GM13976 (cell line): ENCODE results near the gene RBP4.

Experiments used
- DNase-seq: peaks from one replicate; pipeline ENCODE4 v3.0.0; 2012; ENCODE audit warnings: low spot score
- CTCF ChIP-seq: IDR thresholded peaks from 2 replicates; pipeline ENCODE4 v1.5.1; 2012; ENCODE audit warnings: borderline replicate concordance, mild to moderate bottlenecking; ENCODE audit not compliant: insufficient read depth; ENCODE audit errors: extremely low read depth, missing control alignments, control extremely low read depth
- in situ Hi-C: fragments of 300-500 bp; cut with MboI; formaldehyde crosslinking; loops from one replicate; pipeline ENCODE4 v1.12.0; 2022; ENCODE audit warnings: low sequenced_read_pairs, mixed read lengths, inconsistent platforms; ENCODE audit not compliant: unreplicated experiment

The RBP4 gene

GRCh38 chr10:93603023-93603422, 2.0 kb upstream of the RBP4 start:
- in situ Hi-C loops: no loop called here
- TF ChIP-seq CTCF: no peak
- DNase-seq: no peak

DNA sequence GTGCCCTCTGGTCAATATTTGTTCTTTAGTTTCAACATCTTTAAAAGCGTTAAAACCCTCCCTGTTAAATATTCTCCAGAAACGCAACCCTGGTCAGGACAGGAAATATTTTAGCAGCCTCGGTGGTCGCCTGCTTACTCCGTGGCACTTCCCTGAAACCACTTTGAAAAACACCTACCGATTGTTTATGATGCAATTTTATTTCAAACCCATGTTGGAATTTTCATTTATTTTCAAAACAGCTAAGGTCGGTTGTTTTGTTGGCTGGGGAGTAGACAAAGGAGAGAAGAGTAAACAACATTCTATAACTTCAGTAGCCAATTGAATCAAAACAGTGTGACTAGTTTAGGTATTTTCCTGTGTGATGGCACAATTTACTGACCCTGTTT, 733 bp upstream of the RBP4 start:
- in situ Hi-C loops: no loop called here
- TF ChIP-seq CTCF: no peak
- no peak for DNase-seq

DNA sequence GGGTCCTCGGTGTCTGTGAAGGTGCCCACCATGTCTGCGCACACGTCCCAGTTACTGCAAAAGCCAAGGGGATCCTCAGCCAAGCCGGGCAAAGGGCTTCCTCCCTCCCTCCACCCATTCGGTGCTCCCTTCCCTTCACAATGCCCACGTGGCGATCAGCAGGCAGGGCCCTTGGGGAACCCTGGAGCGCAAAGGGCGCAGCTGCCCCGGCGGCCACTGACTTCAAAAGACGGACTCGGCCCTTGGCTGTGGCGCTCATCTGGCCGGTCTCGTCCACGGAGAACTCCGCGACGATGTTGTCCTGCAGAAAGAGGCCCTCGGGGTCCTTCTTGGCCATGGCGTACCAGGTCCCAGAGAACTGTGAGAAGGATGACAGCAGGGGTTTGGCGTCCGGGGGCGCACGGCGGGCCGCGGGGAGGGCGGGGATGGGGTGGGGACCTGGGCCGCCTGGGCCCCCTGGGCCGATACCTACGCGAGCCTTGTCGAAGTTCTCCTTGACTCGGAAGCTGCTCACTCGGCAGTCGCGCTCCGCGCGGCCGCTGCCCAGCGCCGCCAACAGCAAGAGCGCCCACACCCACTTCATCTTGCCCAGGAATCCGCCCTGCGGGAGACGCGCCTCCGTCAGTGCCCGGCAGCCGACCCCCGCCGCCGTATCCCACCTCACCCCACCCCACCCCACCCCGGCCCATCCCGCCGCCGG, 439 bp downstream of the RBP4 start:
- in situ Hi-C loops: no loop called here
- DNase-seq: no peak
- TF ChIP-seq CTCF: no peak

DNA sequence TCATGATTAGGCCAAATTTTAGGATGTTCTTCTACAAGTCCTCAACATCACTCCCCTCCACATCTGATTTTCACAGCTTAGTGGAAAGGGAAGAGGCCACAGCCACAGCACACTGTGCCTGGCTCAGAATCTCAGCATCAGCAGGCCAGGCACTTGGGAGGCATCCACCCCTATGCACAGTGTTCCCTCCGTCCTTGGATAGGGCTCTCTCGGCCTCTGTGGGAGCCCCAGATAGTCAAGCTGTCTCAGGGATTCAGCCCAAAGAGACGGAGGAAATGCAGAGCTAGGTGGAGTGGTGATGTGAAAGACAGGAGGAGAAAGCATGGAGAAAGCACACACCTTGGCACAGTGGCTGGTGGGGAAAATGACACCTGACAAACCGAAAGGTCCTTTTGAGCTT, 1.3 kb downstream of the RBP4 start:
- in situ Hi-C loops: no loop called here
- TF ChIP-seq CTCF: no peak

DNA sequence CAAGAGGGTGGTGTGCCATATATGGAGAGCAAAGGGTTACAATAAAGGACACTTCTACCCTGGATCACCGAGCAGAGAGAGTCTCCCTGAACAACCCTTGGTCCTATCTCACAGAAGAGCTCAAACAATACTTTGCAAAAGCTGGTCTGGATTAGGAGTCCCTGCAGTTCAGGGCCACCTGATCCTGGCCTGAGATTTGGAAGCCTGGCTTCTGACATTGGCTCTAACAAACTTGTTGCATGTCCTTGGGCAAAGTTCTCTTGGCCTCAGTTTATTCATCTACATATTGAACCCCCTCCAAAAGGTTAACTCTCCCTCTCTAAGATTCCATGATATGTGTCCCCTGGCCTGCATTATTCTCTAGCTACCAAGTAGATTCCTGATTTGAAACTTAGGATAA, 1.7 kb downstream of the RBP4 start:
- in situ Hi-C loops: no loop called here
- no peak for DNase-seq
- TF ChIP-seq CTCF: no peak

More for the DNA sequence above, 1.3 kb downstream of the RBP4 start:
- DNase-seq: no peak

GRCh38 chr10:93598157-93598556, 2.9 kb downstream of the RBP4 start:
- DNase-seq: no peak
- in situ Hi-C loops: no loop called here

More at GRCh38 chr10:93598157-93598556, 2.9 kb downstream of the RBP4 start:
- no peak for TF ChIP-seq CTCF
